NT2/D1 (cell line): Measurements from ENCODE around the gene SDK2.

Source experiments
- SUZ12 ChIP-seq: IDR thresholded peaks from 2 replicates; pipeline ENCODE4 v1.6.1; 2011; ENCODE audit not compliant: insufficient read length, insufficient read depth; ENCODE audit errors: extremely low read depth
- ZNF274 ChIP-seq: IDR thresholded peaks from 2 replicates; pipeline ENCODE4 v1.6.1; 2011; ENCODE audit warnings: mild to moderate bottlenecking, low read depth, low read length

DNA sequence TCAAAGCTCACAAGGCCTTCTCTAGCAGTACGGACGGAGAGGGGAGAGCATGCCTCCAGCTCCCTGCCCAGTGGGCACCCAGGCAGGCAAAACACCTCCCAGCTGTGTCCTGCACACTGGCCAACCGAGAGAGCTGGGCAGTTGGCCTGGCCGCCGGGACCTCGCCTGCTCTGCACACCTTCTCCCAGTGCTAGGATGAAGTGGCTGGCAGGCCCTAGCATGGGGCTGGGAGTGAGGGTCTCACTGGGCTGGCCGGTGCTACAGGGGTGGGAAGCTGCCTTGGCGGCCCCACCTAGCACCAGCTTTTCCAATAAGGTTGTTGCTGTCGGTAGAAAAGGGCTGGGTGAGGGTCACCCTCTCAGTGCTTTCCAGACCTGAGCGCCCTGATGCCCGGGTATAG is 60.2 kb downstream of the SDK2 start:
- no peak for TF ChIP-seq ZNF274
- no peak for TF ChIP-seq SUZ12
